Memory B cell (primary cell): ENCODE data around the gene KCNK7.
"Not testable (repeated sequence)": the region's sequence is repeated elsewhere in the genome, so short reads cannot be mapped to it uniquely, and the experiment has no call there.

Source experiments
- ATAC-seq: fragments of 150-1000 bp; cut with Tn5 transposase; 2 replicates; pipeline ENCODE4 v1.10.0; 2021; ENCODE audit warnings: low read depth, mild to moderate bottlenecking, moderate library complexity
- DNase-seq, 2 donors: peaks; one replicate each; pipeline ENCODE4 v3.0.0; 2022; ENCODE audit warnings: low spot score in 2 of 2
- H3K27ac Mint-ChIP-seq: one replicate; pipeline ENCODE4 v1.8.0; 2022; ENCODE audit warnings: mild to moderate bottlenecking, moderate library complexity, mixed read lengths
- H3K27me3 Mint-ChIP-seq: one replicate; pipeline ENCODE4 v1.8.0; 2022; ENCODE audit warnings: mixed read lengths
- H3K36me3 Mint-ChIP-seq: one replicate; pipeline ENCODE4 v1.8.0; 2022; ENCODE audit warnings: mild to moderate bottlenecking, mixed read lengths
- H3K4me1 Mint-ChIP-seq: one replicate; pipeline ENCODE4 v1.8.0; 2022; ENCODE audit warnings: mixed read lengths
- H3K4me3 Mint-ChIP-seq: one replicate; pipeline ENCODE4 v1.8.0; 2022; ENCODE audit warnings: mild to moderate bottlenecking, moderate library complexity, mixed read lengths
- H3K9me3 Mint-ChIP-seq: one replicate; pipeline ENCODE4 v1.8.0; 2022; ENCODE audit warnings: mixed read lengths

The KCNK7 gene

DNA sequence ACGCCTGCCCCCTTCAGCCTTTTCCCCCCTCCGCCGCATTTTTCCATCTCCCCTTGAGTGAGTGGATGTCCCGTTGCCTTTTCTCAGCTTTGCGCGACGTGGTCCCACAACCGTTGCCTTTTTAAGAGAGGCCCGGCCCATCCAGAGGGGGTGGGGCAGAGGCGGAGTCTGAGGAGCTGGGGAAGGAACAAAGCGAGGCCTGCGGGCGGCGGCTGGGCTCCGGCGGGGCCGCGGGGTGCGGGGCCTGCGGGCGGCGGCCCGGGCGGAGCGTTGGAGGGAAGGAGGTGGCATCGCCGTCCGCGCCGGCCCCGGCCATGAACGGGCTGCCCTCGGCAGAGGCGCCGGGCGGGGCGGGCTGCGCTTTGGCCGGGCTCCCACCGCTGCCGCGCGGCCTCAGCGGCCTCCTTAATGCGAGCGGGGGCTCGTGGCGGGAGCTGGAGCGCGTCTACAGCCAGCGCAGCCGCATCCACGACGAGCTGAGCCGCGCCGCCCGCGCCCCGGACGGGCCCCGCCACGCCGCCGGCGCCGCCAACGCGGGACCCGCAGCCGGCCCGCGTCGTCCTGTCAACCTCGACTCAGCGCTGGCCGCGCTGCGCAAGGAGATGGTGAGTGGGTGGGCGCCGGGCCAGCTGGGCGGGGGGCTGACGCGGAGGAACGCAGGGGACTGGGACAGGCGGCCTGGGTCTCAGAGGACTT, 23.1 kb downstream of the KCNK7 start, which contains the start of gene FAM89B:
TSS of gene FAM89B (plus strand) at position 183 of the 696 bp plus-strand sequence. CDS start at position 315, 132 bp downstream.
- ATAC-seq (peak; percentile 10), DNase-seq (peak; percentile 76 to 80)
- H3K36me3 Mint-ChIP-seq = peaks cover 6% of the 10 kb centered on the region
- peak within 1 kb of the TSS; percentile 99 for H3K4me3 Mint-ChIP-seq
- peaks cover 50% of the 10 kb centered on the region for H3K4me1 Mint-ChIP-seq
- no peaks in the 10 kb centered on the region for H3K9me3 Mint-ChIP-seq
- H3K27ac Mint-ChIP-seq = peak within 1 kb of the TSS; percentile 98
- no peaks in the 10 kb centered on the region for H3K27me3 Mint-ChIP-seq

DNA sequence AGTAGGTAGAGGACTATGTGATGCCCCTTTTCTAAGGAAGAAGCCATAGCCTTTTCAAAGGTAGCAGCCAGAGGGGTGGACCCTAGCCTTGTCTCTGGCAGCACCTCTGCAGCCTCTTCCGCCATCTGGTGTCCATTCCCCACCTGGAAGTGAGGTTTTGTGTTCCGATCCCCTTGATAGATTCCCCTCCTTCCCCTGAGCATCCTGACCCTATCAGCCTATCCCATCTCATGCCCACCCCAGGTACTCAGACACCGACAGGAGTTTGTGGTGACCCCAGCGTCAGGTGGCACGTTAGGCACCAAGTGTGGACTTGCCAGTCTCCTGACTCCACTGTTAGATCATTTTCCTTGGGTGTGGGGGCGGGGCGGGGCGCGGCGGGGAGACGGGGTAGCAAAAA, 23.7 kb downstream of the KCNK7 start:
- H3K36me3 Mint-ChIP-seq = peaks cover 6% of the 10 kb centered on the region
- DNase-seq = no peak
- ATAC-seq = no peak
- peak overlapping the region; percentile 99 for H3K4me3 Mint-ChIP-seq
- H3K4me1 Mint-ChIP-seq = peaks cover 49% of the 10 kb centered on the region
- H3K9me3 Mint-ChIP-seq = no peaks in the 10 kb centered on the region
- no peaks in the 10 kb centered on the region for H3K27me3 Mint-ChIP-seq
- peak overlapping the region; percentile 98 for H3K27ac Mint-ChIP-seq

DNA sequence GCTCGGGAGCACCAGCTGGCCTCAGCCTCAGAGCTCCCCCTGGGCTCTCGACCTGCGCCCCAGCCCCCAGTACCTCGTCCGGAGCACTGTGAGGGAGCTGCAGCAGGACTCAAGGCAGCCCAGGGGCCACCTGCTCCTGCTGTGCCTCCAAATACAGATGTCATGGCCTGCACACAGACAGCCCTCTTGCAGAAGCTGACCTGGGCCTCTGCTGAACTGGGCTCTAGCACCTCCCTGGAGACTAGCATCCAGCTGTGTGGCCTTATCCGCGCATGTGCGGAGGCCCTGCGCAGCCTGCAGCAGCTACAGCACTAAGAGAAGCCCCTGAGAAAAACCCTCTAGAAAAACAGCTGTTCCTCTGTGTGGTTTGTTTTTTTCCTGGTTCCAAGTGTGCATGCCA, 24.2 kb downstream of the KCNK7 start:
- no peaks in the 10 kb centered on the region for H3K27me3 Mint-ChIP-seq
- H3K27ac Mint-ChIP-seq = peak overlapping the region; percentile 98
- H3K9me3 Mint-ChIP-seq = no peaks in the 10 kb centered on the region
- H3K4me3 Mint-ChIP-seq = peak overlapping the region; percentile 99
- H3K36me3 Mint-ChIP-seq = peaks cover 6% of the 10 kb centered on the region
- ATAC-seq (no peak), DNase-seq (no peak)
- H3K4me1 Mint-ChIP-seq = peaks cover 44% of the 10 kb centered on the region

DNA sequence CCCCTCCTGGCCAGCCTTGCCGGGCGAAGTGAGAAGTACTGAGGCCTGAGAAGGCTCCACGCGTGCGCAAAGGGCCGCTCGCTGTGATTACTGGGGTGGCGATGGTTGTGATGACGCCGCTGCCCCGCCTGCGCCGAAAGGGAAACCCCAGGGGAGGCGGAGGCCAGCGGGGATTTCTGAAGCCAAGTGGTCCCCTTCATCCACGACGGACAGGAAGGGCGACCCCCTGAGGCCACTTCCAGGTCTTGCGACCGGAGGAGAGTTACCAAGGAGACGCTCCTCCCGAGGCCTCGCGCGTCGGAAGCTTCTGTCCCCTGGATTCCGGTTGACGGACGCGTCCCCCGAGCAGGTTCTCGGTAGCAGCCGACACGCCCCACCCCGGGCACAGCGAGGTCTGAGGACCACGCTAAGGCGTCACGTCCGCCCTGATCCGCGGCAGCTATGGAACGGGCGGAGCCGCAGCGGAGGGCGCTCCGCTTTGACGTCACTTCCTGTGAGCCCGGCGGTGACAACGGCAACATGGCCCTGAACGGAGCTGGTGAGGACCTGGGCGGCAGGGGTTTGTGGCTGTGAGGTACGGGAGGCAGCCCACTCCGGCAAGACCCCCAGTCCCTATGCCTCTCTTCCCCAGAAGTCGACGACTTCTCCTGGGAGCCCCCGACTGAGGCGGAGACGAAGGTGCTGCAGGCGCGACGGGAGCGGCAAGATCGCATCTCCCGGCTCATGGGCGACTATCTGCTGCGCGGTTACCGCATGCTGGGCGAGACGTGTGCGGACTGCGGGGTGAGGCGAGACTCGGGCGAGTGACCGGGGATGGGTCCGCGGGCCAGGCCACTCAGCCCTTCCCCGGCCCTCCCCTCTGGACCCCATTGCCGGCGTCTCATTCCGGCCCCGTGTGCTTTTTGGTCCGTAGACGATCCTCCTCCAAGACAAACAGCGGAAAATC, 25.4 kb downstream of the KCNK7 start, which contains the start of gene ZNRD2:
TSS of gene ZNRD2 (plus strand) at position 505 of the 946 bp plus-strand sequence. CDS start at position 520, 15 bp downstream.
- Mint-ChIP-seq H3K27ac (peak within 1 kb of the TSS; percentile 94), H3K36me3 (peaks cover 6% of the 10 kb centered on the region), H3K4me1 (peaks cover 48% of the 10 kb centered on the region), H3K9me3 (no peaks in the 10 kb centered on the region), H3K4me3 (peak within 1 kb of the TSS; percentile 99), H3K27me3 (no peaks in the 10 kb centered on the region)
- DNase-seq (peak; percentile 93 to 96), ATAC-seq (peak; percentile 73)

DNA sequence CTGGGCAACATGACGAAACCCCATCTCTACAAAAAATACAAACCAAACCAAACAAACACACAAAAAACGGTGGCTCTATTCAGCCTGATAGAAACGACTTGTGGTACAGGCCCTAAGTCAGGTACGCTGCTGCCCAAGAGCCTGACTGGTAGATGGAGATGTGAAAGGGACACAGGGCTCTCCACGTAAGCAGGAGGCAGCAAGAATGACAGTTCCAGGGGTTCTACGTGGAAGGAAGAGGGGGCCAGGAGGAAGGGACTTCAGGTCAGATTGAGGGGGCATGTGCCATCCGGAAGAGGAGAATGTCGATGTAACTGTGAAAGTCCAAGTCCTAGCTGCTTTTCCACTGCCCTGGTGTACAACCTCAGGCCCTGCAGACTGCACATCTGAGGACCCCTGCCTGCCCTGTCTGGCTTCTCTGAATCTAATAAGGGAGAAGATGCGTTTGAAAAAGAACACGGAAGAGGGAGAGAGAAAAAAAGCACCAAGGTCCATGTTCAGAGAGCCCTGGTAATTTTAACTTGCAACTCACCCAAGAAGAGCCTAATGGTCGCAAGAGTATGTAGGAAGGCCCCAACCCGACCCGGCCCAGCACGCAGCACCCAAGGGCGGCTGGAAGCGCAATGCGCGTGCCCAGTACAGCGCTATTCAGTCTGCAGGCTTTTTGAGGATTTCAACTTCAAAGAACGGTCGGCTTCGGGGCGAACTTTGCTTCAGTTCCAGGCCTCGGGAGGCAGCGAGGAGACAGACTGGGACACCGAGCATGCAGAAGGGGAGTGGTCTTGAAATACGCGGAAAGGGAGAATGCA, 26.2 kb downstream of the KCNK7 start:
- H3K27ac Mint-ChIP-seq = peak overlapping the region; percentile 94
- H3K27me3 Mint-ChIP-seq = no peaks in the 10 kb centered on the region
- peak overlapping the region; percentile 99 for H3K4me3 Mint-ChIP-seq

DNA sequence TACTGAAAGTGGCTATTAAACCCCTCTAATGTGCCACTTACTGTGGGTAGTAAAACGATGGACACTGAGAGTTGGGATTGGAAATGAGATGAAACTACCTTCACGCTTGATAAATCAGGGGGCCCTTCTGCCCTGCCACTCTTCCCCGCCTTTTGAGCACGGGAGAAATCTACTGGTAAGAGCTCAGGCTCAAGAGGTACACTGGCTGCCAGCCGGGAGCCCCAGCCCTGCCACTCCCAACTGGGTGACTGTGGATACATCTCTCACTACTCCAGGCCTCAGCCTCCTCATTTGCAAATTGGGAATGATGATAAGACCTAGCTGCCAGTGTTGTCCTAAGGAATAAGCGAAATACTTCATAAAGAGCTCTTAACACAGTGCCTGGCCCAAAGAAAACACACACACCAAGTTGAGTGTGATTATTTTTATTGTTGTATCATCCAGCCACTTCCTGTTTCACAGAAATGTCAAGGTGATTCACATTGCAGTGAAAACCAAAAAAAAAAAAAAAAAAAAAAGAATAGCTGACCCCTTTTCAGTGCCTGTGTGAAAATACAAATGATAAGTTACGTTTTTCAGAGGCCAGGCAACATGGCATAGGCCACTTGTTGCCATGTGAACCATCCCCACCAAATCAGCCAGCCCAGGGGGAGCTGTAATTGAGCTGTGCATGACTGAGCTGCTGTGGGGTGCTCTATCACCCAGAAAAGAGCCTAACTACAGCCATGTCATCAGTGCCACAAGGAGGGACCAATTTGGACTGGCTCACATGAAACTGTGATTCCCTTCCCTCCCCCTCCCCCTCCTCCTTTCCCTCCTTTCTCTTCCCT, 29.8 kb downstream of the KCNK7 start:
- H3K4me1 Mint-ChIP-seq = peaks cover 22% of the 10 kb centered on the region
- H3K27me3 Mint-ChIP-seq = no peaks in the 10 kb centered on the region
- ATAC-seq (no peak), DNase-seq (no peak)
- no peaks in the 10 kb centered on the region for H3K9me3 Mint-ChIP-seq
- peaks cover 6% of the 10 kb centered on the region for H3K36me3 Mint-ChIP-seq
- peak overlapping the region; percentile 54 for H3K4me3 Mint-ChIP-seq
- peak overlapping the region; percentile 79 for H3K27ac Mint-ChIP-seq

More for the DNA sequence above, 26.2 kb downstream of the KCNK7 start:
- peaks cover 6% of the 10 kb centered on the region for H3K36me3 Mint-ChIP-seq
- DNase-seq (no peak), ATAC-seq (peak; percentile 23)
- peaks cover 43% of the 10 kb centered on the region for H3K4me1 Mint-ChIP-seq
- no peaks in the 10 kb centered on the region for H3K9me3 Mint-ChIP-seq

DNA sequence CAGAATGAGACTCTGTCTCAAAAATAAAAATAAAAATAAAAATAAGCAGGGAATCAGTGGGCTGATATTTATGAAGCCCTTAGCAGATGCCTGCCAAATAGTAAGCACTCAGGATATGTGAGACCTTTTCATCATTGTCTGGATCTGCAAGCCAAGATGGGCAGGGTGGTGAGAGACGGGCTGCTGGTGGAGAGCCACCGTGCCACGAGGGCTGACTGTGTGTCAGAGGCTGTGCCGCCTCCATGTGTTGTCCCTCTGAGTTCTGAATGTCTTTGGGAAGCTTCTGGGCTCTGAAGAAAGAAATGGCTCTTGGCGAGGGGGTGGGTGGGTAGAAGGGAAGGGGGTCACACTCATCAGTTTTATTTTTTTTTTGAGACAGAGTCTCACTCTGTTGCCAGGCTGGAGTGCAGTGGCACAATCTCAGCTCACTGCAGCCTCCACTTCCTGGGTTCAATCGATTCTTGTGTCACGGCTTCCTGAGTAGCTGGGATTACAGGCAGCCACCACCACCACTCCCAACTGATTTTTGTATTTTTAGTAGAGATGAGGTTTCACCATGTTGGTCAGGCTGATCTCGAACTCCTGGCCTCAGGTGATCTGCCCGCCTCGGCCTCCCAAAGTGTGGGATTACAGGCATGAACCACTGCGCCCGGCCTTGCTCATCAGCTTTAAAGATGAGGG, 30.6 kb downstream of the KCNK7 start:
- not testable (repeated sequence) for H3K4me3 Mint-ChIP-seq, ATAC-seq, H3K9me3 Mint-ChIP-seq, H3K27me3 Mint-ChIP-seq, H3K36me3 Mint-ChIP-seq, DNase-seq
- Mint-ChIP-seq H3K4me1 (peaks cover 24% of the 10 kb centered on the region), H3K27ac (peak overlapping the region; percentile 79)

DNA sequence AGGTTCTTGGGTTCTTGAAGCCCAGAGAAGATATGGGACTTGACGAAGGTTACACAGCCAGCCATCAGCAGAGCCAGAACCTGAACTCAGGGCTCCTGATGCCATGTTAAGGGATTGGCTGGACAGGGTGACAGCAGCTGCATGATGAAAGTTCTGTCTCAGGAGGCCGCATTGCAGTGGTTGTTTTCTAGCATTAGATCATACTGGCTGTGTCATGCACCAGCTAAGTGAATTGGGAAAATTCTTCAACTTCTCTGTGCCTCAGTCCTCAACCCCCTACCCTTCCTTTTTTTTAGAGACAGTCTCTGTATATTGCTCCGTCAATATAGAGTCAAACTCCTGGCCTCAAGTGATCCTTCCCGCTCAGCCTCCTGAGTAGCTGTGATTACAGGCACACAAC, 32.0 kb downstream of the KCNK7 start:
- H3K27ac Mint-ChIP-seq = no peak overlapping the region

DNA sequence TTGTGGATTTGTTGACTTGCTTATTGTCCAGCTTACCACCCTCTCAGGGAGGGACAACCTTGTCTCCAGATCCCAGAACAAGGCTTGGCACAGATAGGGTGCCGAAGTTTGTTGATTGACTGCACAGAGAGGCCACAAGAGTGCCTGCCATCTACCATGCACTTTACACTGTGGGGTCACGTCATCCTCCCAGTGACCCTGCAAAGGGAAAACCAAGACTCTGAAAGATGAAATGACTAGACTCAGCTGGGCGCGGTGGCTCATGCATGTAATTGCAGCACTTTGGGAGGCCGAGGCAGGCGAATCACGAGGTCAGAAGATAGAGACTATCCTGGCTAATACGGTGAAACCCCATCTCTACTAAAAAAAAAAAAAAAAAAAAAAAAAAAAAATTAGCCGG, 32.8 kb downstream of the KCNK7 start:
- no peak overlapping the region for H3K27ac Mint-ChIP-seq
- H3K4me3 Mint-ChIP-seq = no peak overlapping the region
- H3K27me3 Mint-ChIP-seq = no peaks in the 10 kb centered on the region
- ATAC-seq = no peak
- H3K9me3 Mint-ChIP-seq = no peaks in the 10 kb centered on the region
- H3K36me3 Mint-ChIP-seq = no peaks in the 10 kb centered on the region
- no peak for DNase-seq
- H3K4me1 Mint-ChIP-seq = peaks cover 16% of the 10 kb centered on the region

More for the DNA sequence above, 32.0 kb downstream of the KCNK7 start:
- Mint-ChIP-seq H3K27me3 (no peaks in the 10 kb centered on the region), H3K36me3 (peaks cover 4% of the 10 kb centered on the region), H3K4me3 (no peak overlapping the region), H3K9me3 (no peaks in the 10 kb centered on the region), H3K4me1 (peaks cover 19% of the 10 kb centered on the region)
- DNase-seq (no peak), ATAC-seq (no peak)

DNA sequence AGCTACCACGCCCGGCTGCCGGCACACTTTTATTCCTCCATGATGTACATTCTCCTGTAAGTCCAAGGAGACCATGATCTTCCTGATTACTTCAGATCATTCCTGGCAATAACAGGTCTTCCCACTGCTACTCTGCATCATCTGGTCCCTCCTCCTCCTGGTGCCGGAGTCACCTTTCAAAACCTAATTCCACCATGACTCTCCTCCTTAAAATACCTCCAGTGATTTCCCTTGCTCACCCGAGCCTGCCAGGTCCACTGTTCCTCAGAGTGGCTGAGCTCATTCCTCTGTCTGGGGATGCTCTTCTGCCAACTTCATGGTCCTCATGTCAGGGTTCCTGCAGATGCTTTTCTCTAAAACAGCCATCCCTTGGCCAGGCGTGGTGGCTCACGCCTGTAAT, 33.6 kb downstream of the KCNK7 start:
- DNase-seq (no peak), ATAC-seq (no peak)
- peaks cover 21% of the 10 kb centered on the region for H3K4me1 Mint-ChIP-seq
- no peaks in the 10 kb centered on the region for H3K36me3 Mint-ChIP-seq
- no peak overlapping the region for H3K27ac Mint-ChIP-seq
- H3K27me3 Mint-ChIP-seq = no peaks in the 10 kb centered on the region
- no peaks in the 10 kb centered on the region for H3K9me3 Mint-ChIP-seq
- H3K4me3 Mint-ChIP-seq = no peak overlapping the region

DNA sequence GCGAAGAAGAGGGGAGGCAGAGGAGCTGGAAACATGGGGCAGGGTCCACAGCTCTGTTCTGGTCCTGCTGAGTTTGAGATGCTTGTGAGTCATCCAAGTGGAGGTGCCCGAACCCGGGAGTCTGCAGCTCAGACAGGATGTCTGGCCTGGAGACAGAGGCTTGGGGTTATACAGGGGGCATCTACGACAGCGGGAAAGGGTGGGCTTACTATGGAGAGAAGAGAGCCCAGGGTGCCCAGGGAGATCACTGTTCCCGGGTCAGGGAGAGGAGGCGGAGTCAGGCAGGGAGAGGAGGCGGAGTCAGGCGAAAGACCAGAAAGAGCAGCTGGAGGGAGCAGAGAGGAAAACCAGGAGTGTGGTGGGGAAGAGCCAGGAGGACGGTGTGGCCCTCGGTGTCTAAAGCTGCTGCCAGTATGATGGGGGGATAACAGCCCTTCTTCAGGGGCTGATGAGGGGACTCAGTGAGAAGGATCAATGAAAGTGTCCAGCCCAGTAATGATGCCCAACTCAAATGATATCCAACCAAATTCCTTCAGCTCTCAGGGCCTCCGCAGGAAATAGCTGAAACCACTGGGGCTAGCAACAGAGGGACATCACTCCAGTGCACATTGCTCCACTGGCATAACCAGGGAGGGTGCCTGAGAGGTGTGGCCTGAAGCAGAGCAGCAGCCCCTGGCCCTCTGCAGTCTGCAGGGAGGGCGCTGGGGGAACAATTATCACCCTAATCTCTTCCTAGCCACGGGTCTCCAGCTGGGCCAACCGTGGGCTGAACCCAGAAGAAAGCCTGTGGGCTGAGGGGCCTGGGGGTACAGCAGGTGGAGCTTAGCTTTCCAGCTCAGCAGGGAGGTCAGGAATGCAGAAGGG, 34.8 kb downstream of the KCNK7 start:
- Mint-ChIP-seq H3K27me3 (no peaks in the 10 kb centered on the region), H3K4me3 (no peak overlapping the region), H3K27ac (peak overlapping the region; percentile 2), H3K36me3 (no peaks in the 10 kb centered on the region), H3K9me3 (no peaks in the 10 kb centered on the region), H3K4me1 (peaks cover 22% of the 10 kb centered on the region)
- DNase-seq (no peak), ATAC-seq (no peak)
